T-cell (primary cell): Measurements from ENCODE around the gene STK17B. TPM values are rescaled to one million over a fixed set of nuclear protein-coding genes. Genes with fewer than 3 reads are reported as not detected.

Experiments used
- ATAC-seq, 4 experiments: fragments of 200-7000 bp in 3 of 4; fragments of 150-1000 bp in 1 of 4; cut with Tn5 transposase; replicated peaks in 1 of 4; 1 replicate in 3 of 4; 2 replicates in 1 of 4; pipeline ENCODE4 v1.10.0; 2021; ENCODE audit warnings: moderate library complexity in 3 of 4, mild to moderate bottlenecking in 2 of 4, moderate number of reproducible peaks in 1 of 4
- CTCF ChIA-PET, 2 donors: fragments of 300-600 bp; sonication (Branson Sonifier 250); formaldehyde crosslinking; loops; one replicate each; lab custom pipeline; 2022; ENCODE audit warnings: antibody characterized with exemption in 2 of 2; lab: Charles Lee
- POLR2A ChIA-PET, 2 donors: fragments of 300-600 bp; sonication (Branson Sonifier 250); formaldehyde crosslinking; loops; one replicate each; lab custom pipeline; 2022; ENCODE audit warnings: antibody characterized with exemption in 2 of 2; lab: Charles Lee
- DNase-seq, 35 experiments: peaks; one replicate each; pipeline versions ENCODE4 v3.0.0 to v3.0.0-alpha.2; 2013 to 2023
- H3K27ac ChIP-seq: one replicate; pipeline ENCODE4 v1.5.1; 2013; ENCODE audit warnings: low read length
- H3K27me3 ChIP-seq, 2 experiments: replicated peaks in 1 of 2; 1 replicate in 1 of 2; 2 replicates in 1 of 2; pipeline versions ENCODE4 v1.6.1 to v1.7.0; 2013; ENCODE audit warnings: low read length in 1 of 2, mixed read lengths in 1 of 2; ENCODE audit not compliant: control insufficient read depth in 2 of 2, insufficient read depth in 2 of 2; ENCODE audit errors: extremely low read depth in 1 of 2
- H3K36me3 ChIP-seq, 2 donors: 1 replicate in 1 of 2; 2 replicates in 1 of 2; pipeline versions ENCODE4 v1.6.1 to v1.7.0; 2013; ENCODE audit warnings: low read length in 1 of 2; ENCODE audit not compliant: control insufficient read depth in 2 of 2, insufficient read depth in 1 of 2; ENCODE audit errors: extremely low read depth in 1 of 2
- H3K4me1 ChIP-seq, 2 experiments: 1 replicate in 1 of 2; 2 replicates in 1 of 2; pipeline versions ENCODE4 v1.6.1 to v1.7.0; 2013; ENCODE audit warnings: low read length in 2 of 2, mixed read lengths in 1 of 2; ENCODE audit not compliant: insufficient read depth in 2 of 2, control insufficient read depth in 1 of 2; ENCODE audit errors: extremely low read depth in 1 of 2
- H3K4me3 ChIP-seq, 2 donors: 1 replicate in 1 of 2; 2 replicates in 1 of 2; pipeline versions ENCODE4 v1.5.1 to v1.7.0; 2013; ENCODE audit warnings: mild to moderate bottlenecking in 2 of 2, low read length in 1 of 2, moderate library complexity in 1 of 2; ENCODE audit not compliant: control insufficient read depth in 1 of 2; ENCODE audit errors: extremely low read depth in 1 of 2
- H3K9me3 ChIP-seq: 2 replicates; pipeline ENCODE4 v1.7.0; 2013
- H3K27ac Mint-ChIP-seq, 2 donors: one replicate each; pipeline ENCODE4 v1.8.0; 2020 to 2021; ENCODE audit warnings: mild to moderate bottlenecking in 2 of 2, mixed read lengths in 2 of 2
- H3K27me3 Mint-ChIP-seq, 2 donors: one replicate each; pipeline ENCODE4 v1.8.0; 2021 to 2022; ENCODE audit warnings: mixed read lengths in 2 of 2
- H3K36me3 Mint-ChIP-seq: one replicate; pipeline ENCODE4 v1.8.0; 2021; ENCODE audit warnings: mixed read lengths
- H3K4me1 Mint-ChIP-seq, 3 donors: one replicate each; pipeline ENCODE4 v1.8.0; 2020 to 2022; ENCODE audit warnings: mixed read lengths in 3 of 3, mild to moderate bottlenecking in 1 of 3
- H3K4me3 Mint-ChIP-seq, 3 donors: one replicate each; pipeline ENCODE4 v1.8.0; 2020 to 2022; ENCODE audit warnings: mild to moderate bottlenecking in 3 of 3, mixed read lengths in 3 of 3, moderate library complexity in 3 of 3
- H3K9me3 Mint-ChIP-seq, 3 donors: one replicate each; pipeline ENCODE4 v1.8.0; 2020 to 2022; ENCODE audit warnings: mixed read lengths in 3 of 3
- WGBS: methylation state at CpG from one replicate; pipeline ENCODE4 v1.1.5; 2013; ENCODE audit warnings: missing lambda C conversion rate; ENCODE audit not compliant: insufficient coverage; 5-methylcytosine and 5-hydroxymethylcytosine counted together
- total RNA-seq, 35 experiments: library from RNA in 6 of 35; stranded (reverse) in 6 of 35; fragments of 120-200 nt in 1 of 35; gene quantifications; one replicate each; pipeline versions ENCODE4 v1.2.1 to v1.2.4 and lab custom pipeline; 2013 to 2026

Gene STK17B
- total RNA-seq, 5 donors from 2014 or later (not counting 1 experiment from before 2014, with no cell fraction given) = 218 to 478 (median 248) TPM

DNA sequence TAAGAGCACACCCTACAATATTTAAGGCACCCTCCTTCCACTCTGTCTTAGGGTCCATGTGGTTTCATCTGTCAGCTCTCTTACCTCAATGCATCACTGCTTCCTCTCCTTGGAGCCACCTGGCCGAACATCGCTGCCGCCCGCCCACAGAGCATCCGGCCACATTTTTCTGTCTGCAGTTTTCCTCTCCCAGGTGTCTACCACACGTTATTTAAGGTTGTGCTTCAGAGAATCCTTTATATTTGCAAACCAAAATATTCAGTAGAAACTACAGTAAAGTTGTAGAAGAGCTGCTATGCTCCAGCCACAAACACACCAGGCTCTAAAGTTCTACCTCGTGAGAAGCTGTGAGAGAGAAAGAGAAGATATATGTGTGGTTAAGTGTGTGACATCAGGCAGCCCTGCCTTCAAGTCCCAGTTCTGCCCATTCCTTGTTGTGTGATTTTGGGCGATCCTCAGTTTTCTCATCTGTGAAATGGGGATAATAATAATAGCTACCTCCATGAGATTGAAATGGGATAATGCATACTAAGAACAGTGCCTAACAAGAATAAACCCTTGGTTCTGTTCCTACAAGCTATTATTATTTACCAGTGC, 4.9 kb upstream of the STK17B start:
- DNase-seq = peak; percentile 67 to 96 (median 88)
- Mint-ChIP-seq H3K27ac (peak overlapping the region; percentile 91 to 98), H3K27me3 (no peaks in the 10 kb centered on the region), H3K9me3 (no peaks in the 10 kb centered on the region), H3K4me1 (peaks cover 76 to 84% (median 83%) of the 10 kb centered on the region in 3 donors), H3K4me3 (peak overlapping the region; percentile 56 to 99 (median 75)), H3K36me3 (no peaks in the 10 kb centered on the region)
- Histone ChIP-seq H3K36me3 (no peaks in the 10 kb centered on the region), H3K4me1 (peaks cover 69 to 73% of the 10 kb centered on the region in 2 experiments), H3K9me3 (no peaks in the 10 kb centered on the region), H3K4me3 (peak overlapping the region; percentile 7 to 26), H3K27me3 (no peaks in the 10 kb centered on the region), H3K27ac (peak overlapping the region; percentile 71)
- ATAC-seq = peak; percentile 61 to 70 (median 65)
- ChIA-PET CTCF (interaction anchor here (0.5 to 2.5 kb wide), 24 partner anchors 9 to 903 kb away, joined by 3 to 23 read pairs (median 4); no protein-coding TSS in a partner anchor), POLR2A (interaction anchor here (0.6 to 3.9 kb wide), 26 partner anchors 9 to 102 kb away, joined by 3 to 25 read pairs (median 4); no protein-coding TSS in a partner anchor)
- WGBS = 0% methylated on average over 4 of the region's 8 CpGs

DNA sequence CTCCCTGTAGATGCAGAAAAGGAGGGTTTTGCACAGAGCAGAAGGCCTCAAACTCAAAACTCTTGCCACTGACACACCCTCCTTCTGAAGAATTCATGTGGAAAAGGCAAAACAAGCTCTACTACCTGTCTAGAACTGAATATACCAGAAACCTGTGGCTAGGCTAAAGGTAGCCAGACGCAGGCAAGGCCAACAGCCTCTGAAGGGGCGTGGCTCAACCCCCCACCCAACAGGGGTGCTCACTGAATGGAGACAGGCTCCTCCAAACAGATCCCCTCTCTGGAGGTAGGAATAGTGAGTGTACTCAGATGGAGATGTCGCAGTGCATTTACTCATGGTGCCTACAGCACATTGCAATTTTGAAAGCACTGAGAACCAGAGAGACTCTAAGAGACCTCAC, 3.0 kb upstream of the STK17B start:
- H3K4me3 ChIP-seq = peak overlapping the region in 1 of 2 donors; percentile 19
- H3K27ac Mint-ChIP-seq = peak overlapping the region; percentile 92
- no peaks in the 10 kb centered on the region for H3K9me3 Mint-ChIP-seq
- peak overlapping the region; percentile 84 for H3K27ac ChIP-seq
- H3K4me1 Mint-ChIP-seq = peaks cover 68 to 71% (median 70%) of the 10 kb centered on the region in 3 donors
- peaks cover 12% of the 10 kb centered on the region for H3K36me3 Mint-ChIP-seq
- H3K9me3 ChIP-seq = no peaks in the 10 kb centered on the region
- ChIA-PET CTCF (interaction anchor here (0.6 to 1.1 kb wide), 2 partner anchors 95 to 176 kb away, joined by 3 read pairs; no protein-coding TSS in a partner anchor), POLR2A (interaction anchor here (0.6 to 1.1 kb wide), 6 partner anchors 10 to 103 kb away, joined by 3 to 5 read pairs (median 4); no protein-coding TSS in a partner anchor)
- H3K4me3 Mint-ChIP-seq = peak overlapping the region; percentile 54 to 99 (median 65)
- no peaks in the 10 kb centered on the region for H3K36me3 ChIP-seq
- DNase-seq = no peak
- no peaks in the 10 kb centered on the region for H3K27me3 ChIP-seq
- no peaks in the 10 kb centered on the region for H3K27me3 Mint-ChIP-seq
- peaks cover 58 to 64% of the 10 kb centered on the region in 2 experiments for H3K4me1 ChIP-seq
- no CpG with 5 or more reads among the region's 3 CpGs for WGBS
- ATAC-seq = no peak

DNA sequence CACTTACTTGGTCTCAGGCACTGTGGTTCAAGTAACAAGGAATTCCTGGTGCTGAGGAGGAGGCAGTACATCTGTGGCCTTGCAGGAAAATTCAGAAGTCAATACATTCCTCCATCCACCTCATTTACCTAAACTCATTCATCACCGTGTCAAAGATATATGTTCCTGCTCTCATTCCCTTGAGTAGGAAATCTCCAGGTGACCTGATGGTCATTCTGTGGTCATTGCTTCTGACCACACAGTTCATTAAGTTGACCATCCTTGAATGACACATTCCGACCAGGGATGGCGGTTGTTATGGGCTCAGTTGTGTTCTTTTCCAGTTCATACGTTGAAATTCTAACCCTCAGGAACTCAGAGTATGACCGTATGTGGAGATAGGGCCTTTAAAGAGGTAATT, 2.1 kb upstream of the STK17B start:
- CTCF ChIA-PET = no interaction called here
- 77% methylated on average over 4 of the region's 5 CpGs for WGBS
- H3K9me3 Mint-ChIP-seq = no peaks in the 10 kb centered on the region
- H3K27me3 ChIP-seq = no peaks in the 10 kb centered on the region
- peaks cover 49 to 56% of the 10 kb centered on the region in 2 experiments for H3K4me1 ChIP-seq
- no peaks in the 10 kb centered on the region for H3K36me3 ChIP-seq
- no peaks in the 10 kb centered on the region for H3K27me3 Mint-ChIP-seq
- H3K4me3 ChIP-seq = no peak overlapping the region
- peaks cover 59 to 62% (median 61%) of the 10 kb centered on the region in 3 donors for H3K4me1 Mint-ChIP-seq
- peaks cover 14% of the 10 kb centered on the region for H3K36me3 Mint-ChIP-seq
- peak overlapping the region; percentile 92 for H3K27ac Mint-ChIP-seq
- peak overlapping the region; percentile 84 to 99 (median 84) for H3K4me3 Mint-ChIP-seq
- ATAC-seq = no peak
- POLR2A ChIA-PET = interaction anchor here (0.6 to 1.0 kb wide), 2 partner anchors 11 to 64 kb away, joined by 3 read pairs; no protein-coding TSS in a partner anchor
- H3K9me3 ChIP-seq = no peaks in the 10 kb centered on the region
- DNase-seq = no peak
- peak overlapping the region; percentile 84 for H3K27ac ChIP-seq

DNA sequence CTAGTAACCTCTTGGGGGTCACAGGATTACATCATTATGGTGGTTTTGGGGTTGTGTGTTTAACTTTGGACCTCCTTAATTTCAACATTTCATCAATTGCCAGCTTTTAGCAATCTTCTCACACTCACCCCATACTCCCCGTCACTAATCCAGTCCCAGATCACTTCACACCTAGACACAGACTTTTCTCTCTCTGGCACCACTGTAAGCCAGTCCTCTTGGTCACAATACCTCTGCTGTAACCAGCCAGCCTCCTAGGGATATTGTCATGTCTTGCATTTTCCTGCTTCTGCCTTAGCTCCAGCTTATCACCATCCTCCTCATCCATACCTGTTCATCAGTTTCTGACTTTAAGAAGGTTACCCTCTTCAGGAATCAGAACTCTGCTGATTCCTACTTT, 1.6 kb upstream of the STK17B start:
- H3K4me1 ChIP-seq = peaks cover 46 to 50% of the 10 kb centered on the region in 2 experiments
- H3K27me3 Mint-ChIP-seq = no peaks in the 10 kb centered on the region

DNA sequence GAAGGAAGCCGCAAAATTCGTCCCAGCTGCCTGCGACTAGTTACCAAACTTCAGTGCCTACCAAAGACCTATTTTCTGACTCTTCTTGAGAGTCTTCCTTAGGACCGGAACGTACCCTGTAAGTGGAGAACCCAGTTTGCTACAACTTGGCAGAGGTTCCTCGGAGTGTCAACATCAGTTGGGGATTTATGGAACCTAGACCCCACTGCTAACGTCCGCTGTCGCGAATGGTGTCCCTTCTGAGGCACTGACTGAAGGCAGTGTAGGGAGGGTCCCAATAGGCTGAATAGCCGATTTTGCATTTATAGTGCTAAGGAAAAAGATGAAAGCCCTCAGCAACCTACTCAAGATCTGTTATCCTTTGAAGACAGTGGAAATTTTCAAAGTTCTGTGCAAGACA, 568 bp upstream of the STK17B start:
- H3K27me3 ChIP-seq = no peaks in the 10 kb centered on the region
- CTCF ChIA-PET = interaction anchor here in 1 of 2 donors (1.0 kb wide), 1 partner anchor 105 kb away, joined by 3 read pairs; no protein-coding TSS in a partner anchor
- Mint-ChIP-seq H3K36me3 (peaks cover 21% of the 10 kb centered on the region), H3K27me3 (no peaks in the 10 kb centered on the region), H3K4me1 (peaks cover 43 to 50% (median 47%) of the 10 kb centered on the region in 3 donors), H3K27ac (peak overlapping the region; percentile 92), H3K4me3 (peak overlapping the region; percentile 84 to 99 (median 84)), H3K9me3 (no peaks in the 10 kb centered on the region)
- peak overlapping the region; percentile 72 to 88 for H3K4me3 ChIP-seq
- peaks cover 41 to 42% of the 10 kb centered on the region in 2 experiments for H3K4me1 ChIP-seq
- peak overlapping the region; percentile 84 for H3K27ac ChIP-seq
- ATAC-seq = peak; percentile 6 to 12 (median 8)
- WGBS = 0% methylated on average over 2 of the region's 11 CpGs
- DNase-seq = no peak
- H3K9me3 ChIP-seq = no peaks in the 10 kb centered on the region
- peaks cover 0 to 5% of the 10 kb centered on the region in 2 donors for H3K36me3 ChIP-seq
- POLR2A ChIA-PET = interaction anchor here (0.7 to 3.4 kb wide), 11 partner anchors 9 to 105 kb away, joined by 3 to 32 read pairs (median 4); no protein-coding TSS in a partner anchor

More for the DNA sequence above, 1.6 kb upstream of the STK17B start:
- peak overlapping the region in 1 of 2 donors; percentile 38 for H3K4me3 ChIP-seq
- peaks cover 14% of the 10 kb centered on the region for H3K36me3 Mint-ChIP-seq
- ATAC-seq (no peak), DNase-seq (no peak)
- H3K9me3 Mint-ChIP-seq = no peaks in the 10 kb centered on the region
- H3K4me1 Mint-ChIP-seq = peaks cover 53 to 57% (median 55%) of the 10 kb centered on the region in 3 donors
- ChIA-PET CTCF (interaction anchor here in 1 of 2 donors (0.6 kb wide), 1 partner anchor 57 kb away, joined by 3 read pairs; no protein-coding TSS in a partner anchor), POLR2A (interaction anchor here (0.6 kb wide), 2 partner anchors 12 to 100 kb away, joined by 3 to 5 read pairs; no protein-coding TSS in a partner anchor)
- no peaks in the 10 kb centered on the region for H3K27me3 ChIP-seq
- H3K9me3 ChIP-seq = no peaks in the 10 kb centered on the region
- peak overlapping the region; percentile 92 for H3K27ac Mint-ChIP-seq
- 38% methylated on average over 1 of the region's 1 CpG for WGBS
- H3K36me3 ChIP-seq = no peaks in the 10 kb centered on the region
- H3K4me3 Mint-ChIP-seq = peak overlapping the region; percentile 84 to 99 (median 84)
- peak overlapping the region; percentile 84 for H3K27ac ChIP-seq
